Left renal cortex interstitium (tissue), 4 donors: ENCODE data around the gene CAMTA1. TPM values are rescaled to one million over a fixed set of nuclear protein-coding genes. Genes with fewer than 3 reads are reported as not detected.

Experiments
- DNase-seq, 4 donors: peaks; one replicate each; pipeline ENCODE4 v3.0.0-alpha.2; 2013; ENCODE audit warnings: low read depth in 4 of 4, low spot score in 2 of 4, missing footprints in 1 of 4
- polyA plus RNA-seq, 4 donors: library from polyadenylated mRNA; unstranded; fragments of 120-200 nt; gene quantifications; one replicate each; pipeline ENCODE4 v1.2.1, GENCODE V29; 2013; ENCODE audit not compliant: insufficient read length in 4 of 4

Gene CAMTA1
- polyA plus RNA-seq, 4 donors: 76.8 to 91.3 (median 85.3) TPM

- no peak for DNase-seq
These were observed 233.6 kb downstream of the CAMTA1 start for GRCh38 chr1:7018826-7019225.

GRCh38 chr1:7019510-7019909 is 234.3 kb downstream of the CAMTA1 start:
- no peak for DNase-seq

- DNase-seq: no peak
These were observed 236.8 kb downstream of the CAMTA1 start for GRCh38 chr1:7022058-7022457.

GRCh38 chr1:7025013-7025412 is 239.8 kb downstream of the CAMTA1 start:
- no peak for DNase-seq

- no peak for DNase-seq
These were observed 240.9 kb downstream of the CAMTA1 start for GRCh38 chr1:7026169-7026568.

GRCh38 chr1:7032992-7033391 is 247.7 kb downstream of the CAMTA1 start:
- DNase-seq: no peak

- no peak for DNase-seq
These were observed 251.1 kb downstream of the CAMTA1 start for GRCh38 chr1:7036386-7036785.

- DNase-seq: no peak
These were observed 254.5 kb downstream of the CAMTA1 start for GRCh38 chr1:7039590-7040220.

- DNase-seq: no peak
These were observed 255.9 kb downstream of the CAMTA1 start for GRCh38 chr1:7040969-7041695.

- no peak for DNase-seq
These were observed 257.3 kb downstream of the CAMTA1 start for GRCh38 chr1:7042322-7043190.

GRCh38 chr1:7043191-7043549 is 257.9 kb downstream of the CAMTA1 start:
- DNase-seq: no peak

GRCh38 chr1:7043719-7044535 is 258.7 kb downstream of the CAMTA1 start:
- no peak for DNase-seq

- no peak for DNase-seq
These were observed 260.6 kb downstream of the CAMTA1 start for GRCh38 chr1:7045897-7046296.

GRCh38 chr1:7046314-7046713 is 261.1 kb downstream of the CAMTA1 start:
- DNase-seq: peak in 2 of 4 donors; percentile 44 to 69

- no peak for DNase-seq
These were observed 261.6 kb downstream of the CAMTA1 start for GRCh38 chr1:7046891-7047290.

GRCh38 chr1:7047866-7048265 is 262.6 kb downstream of the CAMTA1 start:
- DNase-seq: no peak

- no peak for DNase-seq
These were observed 263.1 kb downstream of the CAMTA1 start for GRCh38 chr1:7048395-7048794.

- no peak for DNase-seq
These were observed 264.8 kb downstream of the CAMTA1 start for GRCh38 chr1:7049913-7050625.

- peak in 1 of 4 donors; percentile 7 for DNase-seq
These were observed 265.8 kb downstream of the CAMTA1 start for GRCh38 chr1:7050751-7051665.
